HCEC 1CT (cell line): ENCODE data around the gene PDE2A.

Experiments
- DNase-seq: peaks from one replicate; pipeline ENCODE4 v3.0.0-alpha.2; 2017

PDE2A gene

DNA sequence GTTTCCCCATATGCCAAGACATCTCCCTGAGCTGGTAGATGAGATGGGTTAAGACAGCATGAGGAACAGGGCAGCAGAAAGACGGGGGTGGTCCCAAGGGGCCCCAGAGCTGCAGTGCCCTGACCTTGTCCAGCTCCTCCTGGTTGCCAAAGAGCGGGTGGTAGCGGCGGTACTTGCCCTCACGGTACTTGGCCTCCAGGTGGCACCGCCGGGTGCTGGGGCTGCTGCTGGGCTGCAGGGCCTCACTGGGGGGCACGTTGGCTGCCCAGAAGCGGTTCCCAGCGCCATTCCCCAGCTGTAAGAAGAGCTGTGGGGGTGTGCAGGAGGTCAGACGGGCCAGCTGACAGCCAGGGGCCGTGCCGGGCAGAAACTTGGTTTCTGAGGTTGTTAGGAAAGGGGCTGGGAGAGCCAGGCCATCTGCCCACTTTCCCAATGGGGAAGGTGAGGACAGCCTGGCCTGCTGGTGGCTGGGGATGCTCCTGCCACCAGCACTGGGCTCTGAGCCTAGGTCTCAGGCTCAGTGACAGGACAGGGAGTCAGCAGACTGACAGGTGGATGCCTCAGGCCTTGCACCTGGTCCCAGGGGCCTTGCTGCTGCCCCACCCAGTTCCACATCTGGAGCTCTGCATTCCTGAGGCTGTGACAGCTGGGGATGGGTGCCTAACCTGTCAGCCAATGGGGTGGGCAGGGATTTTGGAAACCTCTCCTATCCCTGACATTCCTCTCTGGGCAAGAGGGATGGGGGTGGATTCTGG lies 30.0 kb upstream of the PDE2A start:
- DNase-seq, result no peak

DNA sequence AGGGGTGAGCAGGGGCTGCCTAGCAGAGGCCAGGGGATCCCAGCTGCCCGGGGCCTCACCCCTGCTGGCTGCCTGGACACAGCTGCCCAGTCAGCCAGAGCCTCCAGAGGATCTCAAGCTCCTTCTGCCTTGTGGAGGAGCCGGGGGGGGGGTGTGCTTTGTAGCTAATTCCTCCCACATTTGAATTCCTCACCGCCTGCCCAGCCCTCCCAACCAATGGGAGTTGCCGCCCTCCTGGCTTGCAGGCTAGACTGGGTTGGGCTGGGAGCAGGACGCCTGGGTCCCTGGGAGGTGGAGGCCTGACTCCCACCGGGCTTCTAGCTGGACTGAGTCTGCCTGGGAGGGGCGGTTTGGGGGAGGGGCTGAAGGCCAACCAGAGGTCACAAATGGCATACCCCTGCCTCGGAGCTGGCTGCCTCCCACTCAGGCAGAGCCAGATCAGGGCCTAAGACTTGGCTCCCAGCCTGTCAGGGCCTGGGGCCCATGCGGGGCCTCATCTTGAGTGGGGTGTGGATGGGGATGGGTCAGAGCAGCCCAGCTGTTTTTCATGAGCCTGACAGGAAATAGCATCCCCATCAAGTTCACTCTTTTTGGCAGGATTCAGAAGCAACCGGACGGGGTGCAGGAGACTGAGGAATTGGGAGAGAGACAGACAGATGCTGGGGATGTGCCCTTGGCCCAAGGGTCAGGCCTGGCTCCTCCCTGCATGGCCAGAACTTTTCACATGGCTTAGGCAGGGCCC lies 29.2 kb upstream of the PDE2A start:
- DNase-seq, result peak; percentile 20

DNA sequence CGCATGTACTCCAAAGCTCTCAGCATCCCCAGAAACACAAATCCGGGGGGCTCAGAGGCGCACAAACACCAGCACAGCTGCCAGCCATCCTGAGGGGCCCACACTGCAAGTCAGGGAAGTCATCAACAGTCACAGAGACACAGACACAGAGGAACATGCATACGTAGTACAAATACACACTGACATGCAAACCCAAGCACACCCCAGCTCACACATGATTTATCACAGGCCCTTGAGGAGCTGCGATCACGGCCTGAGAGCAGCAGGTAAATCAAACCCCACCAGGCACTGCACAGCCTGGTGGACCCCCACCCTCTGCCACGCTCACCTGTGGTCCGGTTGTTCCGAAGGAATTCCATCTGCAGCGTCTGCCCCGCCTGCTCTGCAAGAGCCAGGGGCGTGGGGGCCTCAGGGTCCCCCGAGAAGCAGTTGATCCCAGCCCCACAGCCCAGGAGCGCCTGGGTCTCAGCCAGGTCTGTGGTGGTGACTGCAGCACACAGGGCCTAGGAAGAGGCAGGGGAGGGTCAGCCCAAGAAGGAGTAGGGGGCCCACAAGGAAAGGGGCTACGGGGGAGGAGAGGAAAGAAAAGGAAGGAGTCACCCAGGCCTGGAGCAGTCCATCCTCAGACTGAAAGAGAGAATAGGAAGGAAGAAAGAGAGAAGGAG lies 28.5 kb upstream of the PDE2A start:
- no peak for DNase-seq

DNA sequence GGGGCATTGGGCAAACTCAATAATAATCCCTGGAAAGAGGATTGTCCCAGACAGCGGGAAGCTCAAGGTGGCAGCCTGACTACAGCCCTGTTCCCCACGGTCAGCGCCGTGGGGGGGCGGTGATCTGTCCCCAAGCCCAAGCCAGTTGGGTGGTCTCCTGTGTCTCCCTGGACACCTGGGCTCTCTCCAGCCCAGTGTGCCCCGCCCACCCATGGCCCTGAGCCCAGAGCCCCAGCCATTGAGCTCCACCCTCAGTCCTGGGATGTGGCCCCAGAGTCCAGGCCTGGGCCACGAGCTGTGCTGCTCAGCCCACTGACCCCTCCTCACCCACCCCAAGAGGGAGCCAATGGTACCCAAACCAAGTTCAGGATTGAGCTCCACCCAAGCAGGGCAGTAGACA lies 27.9 kb upstream of the PDE2A start:
- DNase-seq, result no peak

DNA sequence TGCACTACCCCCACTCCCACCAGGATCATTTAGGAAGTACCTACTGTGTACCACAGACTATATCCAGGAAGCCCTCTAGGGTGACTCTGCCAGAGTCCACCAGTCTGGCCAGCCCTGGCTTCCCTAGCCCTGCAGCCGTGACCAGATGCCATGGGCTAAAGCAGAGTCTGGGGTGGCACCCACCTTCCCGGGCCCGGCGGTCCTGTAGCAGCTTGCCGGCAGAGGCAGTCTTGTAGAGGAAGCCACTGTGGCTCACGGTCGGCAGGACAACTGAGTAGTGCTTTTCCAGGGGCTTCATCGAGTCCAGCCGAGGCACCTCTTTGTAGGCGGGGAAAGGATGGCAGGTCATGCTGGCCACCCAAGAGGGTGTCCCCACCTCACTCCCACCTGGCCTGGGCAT lies 27.2 kb upstream of the PDE2A start:
- no peak for DNase-seq

DNA sequence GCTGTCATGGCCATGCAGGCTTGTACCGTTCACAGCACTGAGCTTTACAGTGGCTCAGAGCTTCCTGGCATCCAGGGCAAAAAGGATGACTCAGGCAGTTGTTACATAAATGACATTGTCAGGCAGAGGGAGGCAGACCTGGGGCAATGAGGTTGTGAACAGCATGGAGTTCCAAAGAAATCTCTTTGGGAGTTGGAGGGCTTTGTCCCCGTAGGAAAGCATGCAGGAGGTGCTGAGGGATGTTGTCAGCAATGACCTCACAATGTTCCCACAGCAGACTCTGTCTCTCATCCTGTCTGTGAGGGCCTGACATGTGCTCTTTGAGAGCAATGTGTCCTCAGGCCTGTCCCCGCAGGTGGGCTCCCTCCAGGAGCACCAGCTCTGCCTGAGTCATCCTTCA lies 25.9 kb upstream of the PDE2A start:
- no peak for DNase-seq

DNA sequence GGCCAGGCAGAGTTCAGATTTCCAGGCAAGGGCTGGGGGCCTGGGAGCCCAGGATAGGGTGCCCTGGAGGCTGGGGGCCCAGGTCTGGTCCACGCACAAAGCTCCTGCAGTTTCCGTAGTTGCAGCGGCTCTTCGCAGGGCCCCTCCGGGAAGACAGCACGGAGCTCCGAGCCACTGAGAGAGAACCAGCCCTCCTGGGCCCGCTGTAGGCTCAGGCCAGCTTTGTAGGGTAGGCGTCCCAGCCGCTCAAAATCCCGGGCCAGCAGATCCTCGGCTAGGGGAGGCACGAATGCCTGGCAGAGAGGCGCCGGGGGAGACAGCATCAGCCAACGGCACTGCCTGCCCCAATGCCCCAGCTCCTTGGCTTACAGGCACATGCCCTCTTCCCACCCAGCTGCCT lies 23.6 kb upstream of the PDE2A start:
- no peak for DNase-seq

DNA sequence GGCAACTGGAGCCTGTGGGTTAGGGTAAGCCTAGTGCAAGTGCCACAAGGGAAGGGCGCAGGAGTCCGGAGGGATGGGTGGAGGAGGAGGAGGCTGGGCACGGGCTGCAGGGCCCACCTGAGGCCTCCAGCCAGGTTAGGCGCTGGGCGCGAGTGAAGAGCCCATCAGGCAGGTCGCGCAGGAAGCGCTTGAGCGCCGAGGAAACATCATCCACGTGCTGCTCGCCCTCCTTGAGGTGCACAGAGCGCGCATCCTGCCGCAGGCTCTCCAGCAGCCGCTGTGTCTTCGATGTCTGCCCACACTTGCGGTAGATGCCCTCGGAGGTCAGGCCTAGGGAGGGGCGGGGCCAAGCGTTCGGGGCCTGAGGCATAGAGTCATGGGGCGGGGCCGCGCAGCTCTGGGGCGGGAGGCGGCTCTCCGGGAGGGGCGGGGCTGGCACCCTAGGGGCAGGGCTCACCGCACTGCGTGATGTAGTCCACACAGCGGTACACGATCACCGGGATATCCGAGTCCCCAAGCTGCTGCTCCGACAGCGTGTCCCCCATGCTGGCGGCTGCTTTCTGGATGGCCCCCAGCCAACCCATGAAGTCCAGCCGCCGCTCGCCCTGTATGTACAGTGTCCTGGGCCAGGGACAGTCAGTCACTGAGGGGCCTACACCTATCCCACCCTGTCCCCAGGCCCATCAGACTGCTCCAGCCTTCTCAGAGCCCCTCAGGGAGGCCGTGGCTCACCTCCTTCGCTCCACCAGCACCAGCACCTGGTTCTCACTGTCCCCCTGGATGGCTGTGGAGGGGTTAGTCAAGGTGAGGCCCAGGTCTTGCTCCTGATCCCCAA lies 22.9 kb upstream of the PDE2A start:
- DNase-seq, result no peak

DNA sequence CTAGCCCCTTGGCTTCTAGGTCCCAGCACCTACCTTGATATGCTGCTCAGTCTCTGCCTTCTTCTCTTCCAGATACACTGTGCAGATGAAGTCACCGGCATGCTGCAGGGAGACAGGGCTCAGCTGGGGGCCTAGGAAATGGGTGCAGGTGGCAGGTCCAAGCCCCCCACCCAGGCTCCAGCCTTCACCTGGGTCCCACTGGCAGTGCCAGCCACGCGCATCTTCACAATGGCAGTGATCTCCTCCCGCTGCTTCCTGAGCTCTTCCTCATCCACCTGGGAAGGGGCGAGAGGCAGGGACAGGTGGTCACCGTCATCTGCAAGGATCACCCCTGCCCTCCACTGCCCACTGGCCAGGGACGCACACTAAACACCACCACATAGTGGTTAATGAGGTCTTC lies 21.1 kb upstream of the PDE2A start:
- no peak for DNase-seq

DNA sequence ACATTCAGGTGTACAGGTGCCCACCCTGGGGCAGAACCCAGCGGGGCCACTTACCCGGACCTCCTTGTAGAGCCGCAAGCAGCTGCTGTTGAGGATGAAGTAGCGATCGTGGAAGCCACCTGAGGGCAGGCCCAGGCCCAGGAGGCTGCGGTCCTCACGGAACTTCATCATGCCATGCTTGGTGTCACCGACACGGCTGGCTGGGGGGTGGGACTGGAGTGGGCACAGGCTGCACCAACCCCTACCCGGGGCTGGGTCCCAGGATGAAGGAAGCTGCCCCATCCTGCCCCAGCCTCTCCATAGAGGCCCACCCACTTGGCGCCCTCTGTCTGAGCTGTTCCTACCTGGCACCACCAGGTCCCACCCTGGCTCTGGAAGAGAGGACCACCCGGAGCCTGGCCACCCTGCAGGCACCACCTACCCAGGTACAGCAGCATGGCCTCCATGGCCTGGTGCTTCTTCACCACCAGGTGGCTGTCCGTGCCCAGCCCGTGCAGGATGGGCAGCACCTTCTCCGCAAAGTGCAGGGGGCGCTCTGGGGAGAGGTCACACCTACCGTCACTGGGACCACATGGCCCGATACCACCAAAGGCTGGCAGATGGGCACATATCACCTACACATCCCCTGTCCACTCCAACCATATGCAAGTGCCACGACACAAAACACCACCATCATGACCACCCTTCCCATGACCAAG lies 19.2 kb upstream of the PDE2A start:
- no peak for DNase-seq

DNA sequence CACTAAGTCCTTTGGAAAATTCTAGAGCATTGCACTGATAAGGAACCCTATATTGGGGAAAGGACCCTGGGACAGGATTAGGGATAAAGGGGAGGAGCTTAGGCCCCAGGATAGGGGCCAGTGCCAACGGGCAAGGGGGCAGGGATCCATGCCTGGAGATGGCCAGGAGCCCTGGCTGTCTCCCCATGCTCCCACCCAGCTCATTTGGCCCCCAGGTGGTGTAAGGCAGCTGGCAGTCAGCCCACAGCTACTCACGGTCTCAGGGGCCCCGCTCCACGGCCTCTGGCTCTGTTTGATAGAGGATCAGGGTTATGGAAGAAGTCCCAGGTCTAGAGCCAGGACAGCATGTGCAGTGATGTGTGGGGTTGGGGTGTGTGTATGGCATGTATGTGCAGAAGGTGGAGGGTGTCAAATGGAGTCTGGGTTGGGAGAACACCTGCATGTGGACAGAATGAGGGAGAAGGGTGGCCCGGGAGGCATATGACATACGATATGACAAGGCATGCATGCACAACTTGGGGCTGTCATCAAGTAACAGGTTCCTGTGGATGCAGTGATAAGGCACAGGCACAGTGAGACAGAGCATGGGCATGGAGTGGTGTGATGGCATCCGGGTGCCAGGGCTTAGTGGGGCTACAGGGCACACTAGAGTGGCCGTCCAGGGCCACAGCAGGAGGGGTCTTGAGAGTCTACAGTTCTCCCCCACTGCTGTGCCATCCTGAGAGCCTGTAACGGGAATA lies 18.4 kb upstream of the PDE2A start:
- DNase-seq, result no peak

DNA sequence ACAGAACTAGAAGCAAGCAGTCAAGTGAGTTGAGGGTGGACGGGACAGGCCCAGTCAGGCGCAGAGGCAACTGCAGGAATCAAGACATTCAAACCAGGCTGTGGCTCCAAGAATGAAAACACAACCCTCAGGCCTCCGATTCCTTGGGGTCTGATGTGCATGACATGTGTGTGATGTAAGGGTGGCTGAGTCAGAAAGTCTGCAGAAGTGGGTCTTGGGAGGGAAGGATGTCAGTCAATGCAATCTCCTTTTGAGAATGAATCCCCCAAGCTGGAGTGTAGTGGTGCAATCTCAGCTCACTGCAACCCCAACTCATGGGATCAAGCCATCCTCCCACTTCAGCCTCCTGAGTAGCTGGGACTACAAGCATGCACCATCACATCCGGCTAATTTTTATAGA lies 15.9 kb upstream of the PDE2A start:
- no peak for DNase-seq

DNA sequence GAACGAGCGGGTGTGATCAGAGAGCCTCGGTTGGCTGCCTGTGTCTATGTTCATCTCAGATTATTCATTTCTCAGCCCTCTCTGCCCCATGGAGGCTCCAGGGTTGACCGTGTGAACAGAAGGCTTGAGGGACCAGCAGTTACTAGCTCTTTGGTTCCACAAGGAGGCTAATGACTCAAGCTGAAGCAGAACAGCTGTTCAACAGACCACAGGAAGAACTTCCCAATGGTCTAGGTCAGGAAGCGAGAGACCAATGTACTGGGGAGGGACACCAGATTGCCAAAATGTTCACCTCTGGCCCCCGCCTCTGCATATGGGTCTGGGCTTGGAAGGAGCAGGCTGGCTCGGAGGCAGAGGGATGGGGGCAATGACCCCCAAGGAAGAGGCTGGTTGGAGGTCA lies 14.7 kb upstream of the PDE2A start:
- DNase-seq, result no peak

DNA sequence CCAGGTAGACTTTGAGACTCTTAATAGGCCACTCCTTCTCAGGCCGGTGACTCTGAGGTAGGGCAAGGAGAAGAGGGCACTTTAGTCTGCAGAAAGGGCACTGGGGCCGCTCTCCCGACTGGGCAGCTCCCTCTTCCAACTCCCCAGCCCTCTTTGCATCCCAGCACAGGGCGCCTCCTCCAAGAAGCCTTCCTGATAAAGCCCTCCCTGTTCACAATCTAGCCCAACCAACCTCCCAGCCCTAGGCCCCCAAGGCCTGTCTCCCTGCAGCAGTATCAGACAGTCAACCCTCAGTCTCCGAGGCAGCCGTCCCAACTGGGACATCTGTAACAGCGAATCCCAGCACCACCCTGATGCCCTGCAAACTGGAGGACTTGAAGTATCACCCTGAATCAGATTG lies 14.3 kb upstream of the PDE2A start:
- DNase-seq, result no peak

DNA sequence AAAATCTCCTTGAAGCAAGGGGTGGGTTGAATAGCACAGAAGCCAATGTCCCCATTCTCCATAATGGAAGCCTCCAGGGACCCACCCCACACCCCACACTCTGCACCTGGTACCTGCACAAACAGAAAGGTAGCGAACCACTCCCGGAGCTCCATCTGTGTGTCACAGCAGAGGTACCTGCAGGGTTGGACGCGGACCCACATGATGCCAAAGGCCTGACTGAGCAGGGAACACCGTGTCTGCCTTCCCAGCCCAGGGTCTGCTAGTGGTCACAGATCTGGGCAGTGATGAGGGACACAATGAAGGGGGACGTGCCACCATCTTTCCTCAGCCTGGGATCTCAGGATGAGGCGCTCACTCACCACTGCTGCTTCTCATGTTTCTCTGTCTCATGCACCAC lies 13.1 kb upstream of the PDE2A start:
- no peak for DNase-seq

DNA sequence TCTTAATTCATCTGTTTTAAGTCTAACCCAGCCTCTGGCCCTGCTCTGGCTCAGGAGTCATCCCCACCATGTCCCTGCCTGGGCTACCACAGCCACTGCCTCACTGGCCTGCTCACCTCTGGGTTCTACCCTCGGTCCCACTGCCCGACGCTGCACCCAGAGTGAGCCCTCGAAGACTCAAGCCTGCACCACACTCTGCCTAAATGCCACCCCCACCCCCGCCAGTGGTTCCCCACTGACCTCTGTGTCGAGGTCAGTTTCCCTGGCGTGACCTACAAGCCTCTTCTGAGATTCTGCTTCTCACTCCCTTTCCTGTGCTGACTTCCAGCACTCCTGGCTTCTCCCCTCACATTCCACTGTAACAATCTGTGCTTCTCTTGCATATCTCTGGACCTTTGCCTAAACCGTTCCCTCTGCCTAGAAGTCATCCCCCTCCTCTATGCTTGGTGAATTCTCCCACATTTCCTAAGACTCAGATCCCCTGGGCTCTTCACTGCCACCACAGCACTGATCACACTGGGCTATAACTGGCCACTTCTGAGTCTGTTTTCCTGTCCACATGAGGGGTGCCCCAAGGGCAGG lies 12.5 kb upstream of the PDE2A start:
- no peak for DNase-seq

DNA sequence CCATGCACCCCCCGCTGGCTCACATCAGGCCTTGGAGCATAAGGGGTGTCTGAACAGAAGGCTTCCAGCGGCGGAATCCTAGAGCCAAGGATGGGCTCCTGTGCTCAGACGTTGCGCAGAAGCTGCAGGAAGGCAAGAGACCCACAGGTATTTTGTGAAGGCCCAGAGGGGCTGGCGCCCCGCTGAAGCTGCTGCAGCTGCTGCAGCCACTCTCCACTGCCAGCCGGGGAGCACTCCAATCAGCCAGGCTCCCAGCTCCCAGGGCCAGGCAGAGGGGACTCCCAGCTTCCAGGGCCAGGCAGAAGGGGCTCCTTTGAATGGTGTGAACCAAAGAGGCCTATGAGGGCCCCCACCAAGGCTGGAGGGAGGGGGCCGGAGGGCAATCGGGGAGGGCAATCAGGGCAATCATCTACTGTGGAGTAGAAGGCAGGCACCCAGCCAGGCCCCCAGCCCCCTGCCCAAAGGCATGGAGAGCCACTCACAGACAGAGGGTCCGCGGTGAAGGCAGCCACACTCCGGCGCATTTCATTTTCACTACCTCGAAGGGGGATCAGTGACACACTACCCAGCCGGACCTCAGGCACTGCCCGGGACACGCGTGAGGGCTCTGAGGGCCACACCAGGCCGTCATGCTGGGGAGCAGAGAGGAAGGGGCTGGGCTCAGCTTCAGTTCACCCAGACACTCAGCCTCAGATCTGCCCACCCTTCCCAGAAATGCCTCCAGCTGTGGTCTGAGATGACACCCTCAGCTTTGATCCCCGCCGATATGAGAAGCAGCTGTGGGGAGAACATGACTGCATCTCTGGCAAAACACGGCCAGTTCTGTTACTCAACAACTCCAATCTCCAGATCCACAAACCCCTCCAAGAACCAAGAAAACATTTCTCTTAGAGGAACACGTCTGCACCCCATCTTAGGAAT lies 11.6 kb upstream of the PDE2A start:
- DNase-seq, result peak; percentile 20

DNA sequence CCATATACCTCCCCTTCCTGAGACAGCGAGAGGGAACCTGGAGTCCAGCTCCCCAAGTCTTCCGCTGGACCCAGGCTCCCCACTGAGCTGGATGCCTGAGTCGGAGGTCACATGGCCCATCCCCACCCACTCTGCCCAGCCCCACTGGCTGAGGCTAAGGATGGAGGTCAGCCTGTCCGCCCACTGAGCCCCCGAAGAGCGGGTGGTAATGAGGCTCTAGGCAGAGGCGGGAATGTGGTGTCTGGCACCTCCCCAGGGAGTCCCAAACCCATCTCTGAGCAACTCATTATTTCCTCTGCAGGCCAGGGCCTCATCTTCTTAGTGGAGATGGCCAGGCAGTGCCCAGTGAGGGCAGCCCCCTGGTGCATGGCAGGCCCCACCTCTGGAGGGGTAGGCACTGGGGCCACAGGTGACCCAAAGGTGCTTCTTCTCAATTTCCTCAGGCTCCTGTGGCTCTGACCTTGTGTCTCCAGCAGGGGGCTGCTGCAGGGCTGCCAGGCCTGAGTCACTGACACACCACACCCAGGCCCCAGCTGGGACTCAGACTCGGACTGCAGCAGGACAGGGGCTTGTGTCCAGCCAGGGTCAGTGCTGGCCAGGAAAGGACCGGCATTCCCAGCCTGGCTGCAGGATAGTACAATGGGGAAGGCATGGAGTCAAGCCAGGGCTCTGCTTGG lies 10.2 kb upstream of the PDE2A start:
- peak; percentile 79 for DNase-seq

DNA sequence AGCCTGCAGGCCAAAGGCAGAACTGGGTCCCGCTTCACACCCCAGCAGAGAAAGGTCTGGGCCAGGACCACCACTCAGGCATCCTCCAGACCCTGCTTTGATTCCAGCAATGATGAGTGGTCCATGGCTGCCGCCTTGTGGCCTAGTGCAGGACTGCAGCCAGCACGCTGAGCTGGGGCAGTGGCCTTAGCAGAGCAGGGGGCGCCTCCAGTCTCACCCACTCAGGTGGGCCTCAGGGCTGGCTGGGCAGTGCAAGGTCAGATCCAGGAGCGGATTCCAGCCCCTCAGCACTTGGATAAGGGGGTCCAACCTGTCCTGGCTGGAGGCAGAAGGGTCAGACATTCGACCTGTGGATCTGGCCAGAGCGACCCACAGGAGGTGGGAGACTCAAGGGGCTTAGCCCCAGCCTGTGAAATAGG lies 9.6 kb upstream of the PDE2A start:
- no peak for DNase-seq

DNA sequence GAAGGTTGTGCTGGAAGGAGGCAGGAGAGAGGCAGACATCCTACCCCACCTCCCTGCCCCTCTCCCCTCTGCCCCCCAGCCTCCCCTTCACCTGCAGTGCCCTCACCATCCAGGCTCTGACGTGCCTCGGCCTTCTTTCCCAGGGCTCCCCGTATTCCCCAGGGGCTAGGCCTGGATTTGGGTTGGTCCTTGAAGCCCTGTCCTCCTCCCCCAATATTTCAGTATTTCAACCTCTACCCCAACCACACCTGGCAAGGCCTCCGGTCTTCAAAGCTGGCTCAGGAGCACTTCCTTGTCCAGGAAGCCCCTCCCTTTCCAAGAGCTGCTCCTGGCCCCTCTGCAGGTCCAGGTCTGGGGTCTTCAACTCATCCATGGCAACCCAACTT lies 8.6 kb upstream of the PDE2A start:
- DNase-seq, result no peak
